ENCODE data around the gene FOXL2NB. TPM values are rescaled to one million over a fixed set of nuclear protein-coding genes. Genes with fewer than 3 reads are reported as not detected.

The FOXL2NB gene
- total RNA-seq, 1 experiment from 2014 or later = 11.4 TPM

GRCh38 chr3:138940446-138940845 lies 6.6 kb upstream of the FOXL2NB start:
- Histone ChIP-seq H3K4me1 (ENCODE audit: control insufficient read depth, insufficient read depth, low read length) (peaks cover 39% of the 10 kb centered on the region), H3K9me3 (ENCODE audit: control insufficient read depth, insufficient read depth, low read depth, low read length) (no peaks in the 10 kb centered on the region), H3K4me3 (ENCODE audit: low read depth in 2 of 2, low read length in 2 of 2) (no peak overlapping the region), H3K27me3 (ENCODE audit: control insufficient read depth, insufficient read depth, low read length) (no peaks in the 10 kb centered on the region), H3K27ac (ENCODE audit: low read length) (peak overlapping the region; percentile 12; the same call in 1 of the 2 replicates), H3K36me3 (ENCODE audit: control insufficient read depth, insufficient read depth, low read length) (no peaks in the 10 kb centered on the region)
- no peak for TF ChIP-seq SIN3A (IDR thresholded peaks at IDR 0.05; ENCODE audit: borderline replicate concordance, insufficient read depth, low read depth, low read length)
- no peak for TF ChIP-seq TCF7L2 (IDR thresholded peaks at IDR 0.05; ENCODE audit: low read depth, low read length)
- no peak for TF ChIP-seq CTCF (IDR thresholded peaks at IDR 0.05)
- no peak for TF ChIP-seq REST (IDR thresholded peaks at IDR 0.05; ENCODE audit: insufficient read depth in 1 of 2, low read depth in 2 of 2, low read length in 1 of 2)
- no peak for TF ChIP-seq POLR2AphosphoS5 (IDR thresholded peaks at IDR 0.05; ENCODE audit: low read depth, low read length)
- no peak for ATAC-seq
- POLR2A ChIA-PET = no interaction called here
- DNase-seq (ENCODE audit: low read depth, low spot score) = no peak
- BruUV-seq (replicated peaks) = no TSS peak
- intact Hi-C loops (cut with micrococcal nuclease; ENCODE audit: unreplicated experiment) = loop anchor here (5.0 kb wide), 1 partner anchor 37 kb away; no protein-coding TSS in a partner anchor
- CTCF ChIA-PET = interaction anchor here (0.7 kb wide), 1 partner anchor 373 kb away, joined by 4 read pairs; no protein-coding TSS in a partner anchor
- in situ Hi-C loops (cut with HindIII; ENCODE audit: low pct_unique_long_range_greater_than_20kb, low sequenced_read_pairs) = no loop called here

- CTCF ChIA-PET = interaction anchor here (0.7 kb wide), 1 partner anchor 372 kb away, joined by 4 read pairs; no protein-coding TSS in a partner anchor
- no peak for DNase-seq (ENCODE audit: low read depth, low spot score)
- Histone ChIP-seq H3K36me3 (ENCODE audit: control insufficient read depth, insufficient read depth, low read length) (no peaks in the 10 kb centered on the region), H3K27me3 (ENCODE audit: control insufficient read depth, insufficient read depth, low read length) (no peaks in the 10 kb centered on the region), H3K4me1 (ENCODE audit: control insufficient read depth, insufficient read depth, low read length) (peaks cover 34% of the 10 kb centered on the region), H3K27ac (ENCODE audit: low read length) (no peak overlapping the region; the same call in 1 of the 2 replicates), H3K9me3 (ENCODE audit: control insufficient read depth, insufficient read depth, low read depth, low read length) (no peaks in the 10 kb centered on the region), H3K4me3 (ENCODE audit: low read depth in 2 of 2, low read length in 2 of 2) (no peak overlapping the region)
- in situ Hi-C loops (cut with HindIII; ENCODE audit: low pct_unique_long_range_greater_than_20kb, low sequenced_read_pairs) (no loop called here), intact Hi-C loops (cut with micrococcal nuclease; ENCODE audit: unreplicated experiment) (loop anchor here (1.0 to 5.0 kb wide), 2 partner anchors 36 to 388 kb away; no protein-coding TSS in a partner anchor)
- TF ChIP-seq TCF7L2 (IDR thresholded peaks at IDR 0.05; ENCODE audit: low read depth, low read length) = no peak
- peak; percentile 92 for TF ChIP-seq CTCF (IDR thresholded peaks at IDR 0.05)
- POLR2A ChIA-PET = no interaction called here
- no TSS peak for BruUV-seq (replicated peaks)
- ATAC-seq = peak; percentile 55; the same call in 1 of the 2 replicates
These were observed 5.6 kb upstream of the FOXL2NB start for GRCh38 chr3:138941259-138941885.

Measured in Panc1 (cell line).